Chondrocyte (in vitro differentiated cells): Measurements from ENCODE around the gene KDM4C. TPM values are rescaled to one million over a fixed set of nuclear protein-coding genes. Genes with fewer than 3 reads are reported as not detected.

Experiments used
- DNase-seq: peaks from one replicate; pipeline ENCODE4 v3.0.0; 2021; ENCODE audit warnings: mixed read lengths, low spot score
- H3K27ac Mint-ChIP-seq: one replicate; pipeline ENCODE4 v1.8.0; 2021; ENCODE audit warnings: mild to moderate bottlenecking, moderate library complexity, mixed read lengths; ENCODE audit not compliant: unreplicated experiment
- H3K27me3 Mint-ChIP-seq: 2 replicates; pipeline ENCODE4 v1.8.0; 2021; ENCODE audit warnings: low read depth, mixed read lengths
- H3K36me3 Mint-ChIP-seq: 2 replicates; pipeline ENCODE4 v1.8.0; 2021; ENCODE audit warnings: low read depth, mixed read lengths
- H3K4me1 Mint-ChIP-seq: 2 replicates; pipeline ENCODE4 v1.8.0; 2021; ENCODE audit warnings: low read depth, mild to moderate bottlenecking, mixed read lengths
- H3K4me3 Mint-ChIP-seq: one replicate; pipeline ENCODE4 v1.8.0; 2021; ENCODE audit warnings: mild to moderate bottlenecking, moderate library complexity, mixed read lengths; ENCODE audit not compliant: unreplicated experiment
- H3K9me3 Mint-ChIP-seq: 2 replicates; pipeline ENCODE4 v1.8.0; 2021; ENCODE audit warnings: low read depth, mixed read lengths
- CTCF ChIP-seq: fragments of 200-600 bp; sonication (generic); IDR thresholded peaks from 2 replicates; pipeline ENCODE4 v1.5.0; 2021; ENCODE audit warnings: antibody characterized with exemption, mild to moderate bottlenecking, moderate library complexity
- total RNA-seq: library from RNA; stranded (reverse); gene quantifications from 3 replicates; pipeline ENCODE4 v1.2.1, GENCODE V29; 2021

KDM4C gene
- total RNA-seq, 1 donor from 2014 or later = 18.1 TPM

DNA sequence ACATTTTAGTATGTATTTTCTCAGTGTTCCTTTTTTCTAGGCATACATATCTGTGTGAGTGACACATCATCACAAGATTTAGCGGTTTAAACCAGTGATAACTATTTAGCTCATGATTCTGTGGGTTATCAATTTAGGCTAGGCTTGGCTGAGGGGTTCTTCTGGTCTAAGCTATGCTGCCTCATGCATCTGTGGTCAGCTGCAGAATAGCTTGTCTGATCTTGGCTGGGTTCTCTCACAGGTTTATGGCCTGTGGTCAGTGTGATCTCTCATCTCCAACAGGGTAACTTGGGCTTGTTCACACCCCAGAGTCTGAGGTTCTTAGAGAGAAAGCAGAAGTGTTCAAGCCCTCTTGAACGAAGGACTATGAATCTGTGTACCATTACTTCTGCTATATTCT, 363.3 kb downstream of the KDM4C start:
- no peak for TF ChIP-seq CTCF
- no peaks in the 10 kb centered on the region for H3K4me1 Mint-ChIP-seq
- H3K27ac Mint-ChIP-seq = no peak overlapping the region
- no peak overlapping the region for H3K4me3 Mint-ChIP-seq
- no peaks in the 10 kb centered on the region for H3K27me3 Mint-ChIP-seq
- no peak for DNase-seq
- no peaks in the 10 kb centered on the region for H3K9me3 Mint-ChIP-seq
- H3K36me3 Mint-ChIP-seq = peaks cover 5% of the 10 kb centered on the region

GRCh38 chr9:7121664-7122063, 363.9 kb downstream of the KDM4C start:
- H3K27ac Mint-ChIP-seq = no peak overlapping the region
- no peaks in the 10 kb centered on the region for H3K27me3 Mint-ChIP-seq
- peaks cover 5% of the 10 kb centered on the region for H3K36me3 Mint-ChIP-seq
- H3K4me3 Mint-ChIP-seq = no peak overlapping the region
- no peaks in the 10 kb centered on the region for H3K9me3 Mint-ChIP-seq
- no peak for DNase-seq
- TF ChIP-seq CTCF = no peak
- no peaks in the 10 kb centered on the region for H3K4me1 Mint-ChIP-seq

DNA sequence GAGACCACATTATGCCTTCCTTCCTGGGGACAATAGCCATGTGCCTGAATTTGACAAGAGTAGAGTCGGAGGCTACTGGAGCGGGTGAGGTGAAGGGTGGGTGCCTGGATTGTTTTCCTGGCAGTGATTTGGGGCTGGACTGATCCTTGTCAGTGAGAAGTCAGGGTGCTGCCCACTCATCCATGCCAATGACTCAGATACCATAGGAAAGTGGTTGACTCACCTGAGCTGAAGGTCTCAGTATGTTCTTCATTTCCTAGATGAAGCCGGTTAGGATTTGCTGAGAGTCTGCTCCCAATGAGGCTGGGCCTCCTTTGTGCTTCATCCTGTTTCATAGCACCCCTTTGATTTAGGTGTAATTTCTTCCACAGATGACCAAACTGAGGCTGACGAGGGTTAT, 366.0 kb downstream of the KDM4C start:
- Mint-ChIP-seq H3K9me3 (no peaks in the 10 kb centered on the region), H3K36me3 (peaks cover 10% of the 10 kb centered on the region), H3K4me1 (no peaks in the 10 kb centered on the region), H3K4me3 (no peak overlapping the region), H3K27me3 (no peaks in the 10 kb centered on the region), H3K27ac (no peak overlapping the region)
- TF ChIP-seq CTCF = no peak
- DNase-seq = no peak

- Mint-ChIP-seq H3K4me1 (peaks cover 1% of the 10 kb centered on the region), H3K36me3 (peaks cover 17% of the 10 kb centered on the region), H3K27me3 (no peaks in the 10 kb centered on the region), H3K4me3 (no peak overlapping the region), H3K9me3 (no peaks in the 10 kb centered on the region), H3K27ac (no peak overlapping the region)
- no peak for DNase-seq
- TF ChIP-seq CTCF = no peak
Measured at GRCh38 chr9:7125231-7125630, 367.5 kb downstream of the KDM4C start.

GRCh38 chr9:7129391-7129790, 371.6 kb downstream of the KDM4C start:
- no peaks in the 10 kb centered on the region for H3K27me3 Mint-ChIP-seq
- H3K36me3 Mint-ChIP-seq = peaks cover 21% of the 10 kb centered on the region
- no peak overlapping the region for H3K4me3 Mint-ChIP-seq
- DNase-seq = no peak
- no peak overlapping the region for H3K27ac Mint-ChIP-seq
- H3K9me3 Mint-ChIP-seq = no peaks in the 10 kb centered on the region
- peaks cover 4% of the 10 kb centered on the region for H3K4me1 Mint-ChIP-seq
- no peak for TF ChIP-seq CTCF
